ENCODE data around the gene GORASP1.

- TF ChIP-seq CTCF (conservative IDR thresholded peaks at IDR 0.05) (no peak), ZFX (IDR thresholded peaks at IDR 0.05) (no peak)
Observed at GRCh38 chr3:39144748-39145380, 37.4 kb upstream of the GORASP1 start.

All from C4-2B (cell line).